ENCODE data around the gene POC5. TPM values are rescaled to one million over a fixed set of nuclear protein-coding genes. Genes with fewer than 3 reads are reported as not detected.
A peak's percentile ranks its signal among the peaks of the same experiment; 100 is the strongest.
"Not testable (repeated sequence)": the region's sequence is repeated elsewhere in the genome, so short reads cannot be mapped to it uniquely, and the experiment has no call there.

Gene POC5
- total RNA-seq, 4 donors from 2014 or later = 5.1 to 68.5 (median 9.3) TPM

DNA sequence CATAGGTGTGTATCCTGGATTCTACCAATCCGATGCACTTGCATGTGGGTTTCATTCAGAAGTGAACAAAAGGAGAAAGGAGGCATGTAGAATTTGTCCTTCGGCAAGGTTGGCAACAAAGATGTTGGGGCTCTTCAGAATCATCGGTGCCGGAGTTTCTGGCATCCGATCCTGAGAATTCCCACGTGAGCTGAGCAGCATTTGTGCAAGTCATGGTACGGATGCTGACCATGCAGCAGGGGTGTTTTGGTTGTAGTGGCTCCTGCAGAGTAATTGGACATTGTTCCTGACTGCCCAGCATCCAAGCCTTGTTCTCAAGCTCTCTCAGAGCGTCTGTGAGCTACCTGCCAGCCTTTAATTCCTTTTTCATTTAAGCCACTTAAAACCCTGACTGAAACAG lies 19.0 kb upstream of the POC5 start:
- Histone ChIP-seq H3K27me3 (no peaks in the 10 kb centered on the region), H3K4me1 (no peaks in the 10 kb centered on the region), H3K27ac (no peak overlapping the region), H3K4me3 (no peak overlapping the region), H3K36me3 (no peaks in the 10 kb centered on the region), H3K9me3 (peaks cover 0 to 4% (median 0%) of the 10 kb centered on the region in 4 donors)
- TF ChIP-seq POLR2A (IDR thresholded peaks at IDR 0.05) = no peak
- TF ChIP-seq, protein P1, sequence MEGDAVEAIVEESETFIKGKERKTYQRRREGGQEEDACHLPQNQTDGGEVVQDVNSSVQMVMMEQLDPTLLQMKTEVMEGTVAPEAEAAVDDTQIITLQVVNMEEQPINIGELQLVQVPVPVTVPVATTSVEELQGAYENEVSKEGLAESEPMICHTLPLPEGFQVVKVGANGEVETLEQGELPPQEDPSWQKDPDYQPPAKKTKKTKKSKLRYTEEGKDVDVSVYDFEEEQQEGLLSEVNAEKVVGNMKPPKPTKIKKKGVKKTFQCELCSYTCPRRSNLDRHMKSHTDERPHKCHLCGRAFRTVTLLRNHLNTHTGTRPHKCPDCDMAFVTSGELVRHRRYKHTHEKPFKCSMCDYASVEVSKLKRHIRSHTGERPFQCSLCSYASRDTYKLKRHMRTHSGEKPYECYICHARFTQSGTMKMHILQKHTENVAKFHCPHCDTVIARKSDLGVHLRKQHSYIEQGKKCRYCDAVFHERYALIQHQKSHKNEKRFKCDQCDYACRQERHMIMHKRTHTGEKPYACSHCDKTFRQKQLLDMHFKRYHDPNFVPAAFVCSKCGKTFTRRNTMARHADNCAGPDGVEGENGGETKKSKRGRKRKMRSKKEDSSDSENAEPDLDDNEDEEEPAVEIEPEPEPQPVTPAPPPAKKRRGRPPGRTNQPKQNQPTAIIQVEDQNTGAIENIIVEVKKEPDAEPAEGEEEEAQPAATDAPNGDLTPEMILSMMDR (IDR thresholded peaks at IDR 0.05) = no peak
- DNase-seq = no peak

GRCh38 chr5:75734913-75735789 lies 17.9 kb upstream of the POC5 start:
- DNase-seq = peak in 1 of 3 donors; percentile 51
- Histone ChIP-seq H3K27me3 (no peaks in the 10 kb centered on the region), H3K36me3 (no peaks in the 10 kb centered on the region), H3K27ac (no peak overlapping the region), H3K4me3 (no peak overlapping the region), H3K9me3 (peaks cover 0 to 4% (median 0%) of the 10 kb centered on the region in 4 donors), H3K4me1 (no peaks in the 10 kb centered on the region)
- TF ChIP-seq POLR2A (IDR thresholded peaks at IDR 0.05) = no peak
- TF ChIP-seq, protein P1 (IDR thresholded peaks at IDR 0.05) = peak in 4 of 6 experiments; percentile 15 to 47 (median 44)

- Histone ChIP-seq H3K36me3 (no peaks in the 10 kb centered on the region), H3K27me3 (no peaks in the 10 kb centered on the region), H3K27ac (no peak overlapping the region), H3K9me3 (peaks cover 0 to 4% (median 0%) of the 10 kb centered on the region in 4 donors), H3K4me3 (no peak overlapping the region), H3K4me1 (no peaks in the 10 kb centered on the region)
- DNase-seq = no peak
- TF ChIP-seq, protein P1 (IDR thresholded peaks at IDR 0.05) = no peak
- no peak for TF ChIP-seq POLR2A (IDR thresholded peaks at IDR 0.05)
These were observed 16.5 kb upstream of the POC5 start for GRCh38 chr5:75733767-75734166.

DNA sequence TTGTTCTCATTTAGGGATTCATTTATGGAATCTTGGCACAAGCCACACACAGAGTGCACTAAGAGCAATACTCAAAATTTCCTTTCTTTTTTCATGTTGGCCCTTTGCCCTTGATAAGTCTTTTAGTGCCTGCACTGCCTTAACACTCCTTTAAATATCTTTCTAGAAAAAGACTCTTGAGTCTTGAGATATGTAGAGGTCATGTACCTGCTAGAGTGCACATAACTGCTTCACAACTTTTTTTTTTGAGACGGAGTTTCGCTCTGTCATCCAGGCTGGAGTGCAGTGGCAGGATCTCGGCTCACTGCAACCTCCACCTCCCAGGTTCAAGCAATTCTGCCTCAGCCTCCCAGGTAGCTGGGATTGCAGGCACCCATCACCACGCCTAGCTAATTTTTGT lies 14.3 kb upstream of the POC5 start:
- H3K27ac ChIP-seq, H3K27me3 ChIP-seq, H3K9me3 ChIP-seq, H3K36me3 ChIP-seq, H3K4me1 ChIP-seq, DNase-seq, H3K4me3 ChIP-seq: not testable (repeated sequence)

GRCh38 chr5:75729321-75729720 lies 12.1 kb upstream of the POC5 start:
- TF ChIP-seq POLR2A (IDR thresholded peaks at IDR 0.05) = no peak
- TF ChIP-seq, protein P1 (IDR thresholded peaks at IDR 0.05) = no peak
- H3K27ac ChIP-seq = no peak overlapping the region

GRCh38 chr5:75727931-75728330 lies 10.7 kb upstream of the POC5 start:
- no peak overlapping the region for H3K27ac ChIP-seq
- H3K4me3 ChIP-seq = no peak overlapping the region
- no peak for DNase-seq
- H3K9me3 ChIP-seq = no peaks in the 10 kb centered on the region
- TF ChIP-seq, protein P1 (IDR thresholded peaks at IDR 0.05) = no peak
- TF ChIP-seq POLR2A (IDR thresholded peaks at IDR 0.05) = no peak
- H3K27me3 ChIP-seq = no peaks in the 10 kb centered on the region
- no peaks in the 10 kb centered on the region for H3K4me1 ChIP-seq
- H3K36me3 ChIP-seq = no peaks in the 10 kb centered on the region

More at GRCh38 chr5:75729321-75729720, 12.1 kb upstream of the POC5 start:
- H3K27me3 ChIP-seq = no peaks in the 10 kb centered on the region
- DNase-seq = no peak
- no peaks in the 10 kb centered on the region for H3K4me1 ChIP-seq
- peaks cover 0 to 4% (median 0%) of the 10 kb centered on the region in 4 donors for H3K9me3 ChIP-seq
- no peak overlapping the region for H3K4me3 ChIP-seq
- no peaks in the 10 kb centered on the region for H3K36me3 ChIP-seq

GRCh38 chr5:75726224-75726623 lies 9.0 kb upstream of the POC5 start:
- H3K4me3 ChIP-seq, H3K9me3 ChIP-seq, H3K36me3 ChIP-seq, H3K27me3 ChIP-seq, H3K27ac ChIP-seq, H3K4me1 ChIP-seq, DNase-seq: not testable (repeated sequence)

All from Peyer's patch (tissue), 4 donors.